SIG-M5 treated with dmso at 0.1 percent for 504 hours (cell line): ENCODE data around the gene ADAM12.

ENCODE experiments used
- DNase-seq: peaks from one replicate; lab custom pipeline; 2025; ENCODE audit not compliant: unreplicated experiment; lab: John Stamatoyannopoulos, UW

Gene ADAM12

DNA sequence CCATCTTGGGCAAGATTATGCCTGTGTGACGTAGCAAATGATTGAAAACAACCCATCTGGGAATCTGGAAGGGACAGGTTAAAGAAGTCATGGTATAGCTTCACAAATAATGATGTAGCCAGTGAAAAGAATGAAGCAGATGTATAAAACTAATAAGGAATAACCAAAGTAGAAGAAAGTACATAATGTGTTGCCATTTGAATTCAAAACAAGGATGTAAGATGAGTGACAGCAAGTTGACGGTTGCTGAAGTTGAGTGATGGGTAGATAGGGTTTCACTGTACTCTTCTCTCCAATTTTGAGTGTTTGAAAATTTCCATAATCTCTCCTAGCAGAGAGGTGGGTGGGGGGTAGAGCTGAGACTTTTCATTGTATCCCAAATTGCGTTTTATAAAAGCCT is 358.3 kb downstream of the ADAM12 start:
- DNase-seq, result no peak

GRCh38 chr10:126027692-126028091 is 360.6 kb downstream of the ADAM12 start:
- no peak for DNase-seq

DNA sequence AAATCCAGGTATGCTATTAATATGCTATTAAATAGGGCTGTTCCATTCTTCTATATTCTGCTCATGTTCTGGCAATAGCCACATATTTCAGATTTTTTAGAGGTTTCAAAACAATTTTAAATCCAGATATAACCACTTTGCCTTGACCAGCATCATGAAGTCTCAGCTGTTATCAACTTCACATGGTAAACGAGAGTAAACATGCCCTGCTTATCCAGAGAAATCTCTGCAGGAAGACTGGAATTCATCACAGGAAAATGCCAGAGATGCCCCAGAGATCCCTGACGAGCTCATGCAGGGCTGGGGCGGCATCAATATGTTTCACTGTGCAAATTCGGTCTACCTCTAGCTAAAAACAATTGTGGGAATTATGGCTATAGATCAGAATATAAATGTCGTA is 365.4 kb downstream of the ADAM12 start:
- no peak for DNase-seq

DNA sequence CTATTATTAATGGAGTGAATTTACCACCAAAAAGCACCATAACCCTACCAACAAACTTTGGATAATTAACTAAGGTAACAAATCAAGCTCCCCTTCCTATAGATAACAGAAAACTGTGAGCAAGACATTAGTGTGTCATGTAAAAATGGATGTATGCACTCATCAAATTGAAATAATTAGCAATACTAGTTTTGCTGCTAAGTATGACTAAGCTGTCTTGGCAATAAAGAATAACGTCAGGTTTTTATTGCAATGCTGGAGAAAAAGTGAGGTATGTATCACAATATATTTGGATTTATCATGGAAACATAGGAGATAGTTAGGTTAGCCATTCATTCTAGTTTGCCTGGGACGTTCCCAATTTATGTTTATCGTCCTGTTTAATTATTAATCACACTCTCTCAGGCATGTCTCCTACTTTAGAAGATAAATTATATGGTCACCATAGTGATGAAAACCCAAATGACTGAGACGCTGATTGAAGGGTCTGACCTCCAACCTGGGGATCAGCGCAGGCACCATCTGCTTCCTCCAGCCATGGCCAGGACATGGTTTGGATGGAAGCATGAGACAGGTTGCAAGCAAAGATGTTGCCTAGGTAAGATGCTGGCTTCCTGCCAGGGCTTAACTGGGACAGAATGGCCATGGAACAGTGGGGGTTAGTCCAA is 366.3 kb downstream of the ADAM12 start:
- no peak for DNase-seq

DNA sequence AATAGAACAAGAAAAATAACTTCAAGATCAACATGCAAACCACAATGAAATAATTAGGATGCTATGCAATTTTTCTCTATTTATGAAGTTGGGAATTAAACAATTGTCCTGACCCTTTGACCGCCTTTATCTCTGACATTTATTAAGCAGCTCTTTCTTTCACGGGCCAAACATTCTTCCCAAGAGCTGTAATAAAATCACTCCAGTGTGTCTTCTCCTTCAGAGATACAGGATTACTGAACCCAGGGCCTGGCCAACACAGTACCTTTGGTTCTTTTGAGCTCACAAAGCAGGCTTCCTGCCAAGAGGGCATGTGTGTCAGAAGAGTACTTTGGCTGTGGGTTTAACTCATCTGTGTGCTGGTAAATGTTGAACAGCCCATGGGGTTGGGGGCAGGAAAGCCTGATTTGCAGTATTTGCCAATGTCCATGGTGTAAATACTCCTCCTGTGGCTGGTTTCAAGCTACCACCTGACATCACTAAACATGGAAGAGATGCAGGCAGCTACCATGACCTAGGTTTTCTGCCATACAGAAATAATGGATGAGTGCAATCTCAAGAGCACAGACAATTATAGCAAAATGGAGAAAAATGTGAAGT is 370.2 kb downstream of the ADAM12 start:
- no peak for DNase-seq

GRCh38 chr10:126016882-126017281 is 371.4 kb downstream of the ADAM12 start:
- no peak for DNase-seq

GRCh38 chr10:126016156-126016805 is 372.0 kb downstream of the ADAM12 start:
- no peak for DNase-seq

GRCh38 chr10:126015413-126015812 is 372.9 kb downstream of the ADAM12 start:
- DNase-seq, result no peak

- DNase-seq, result no peak
Observed at GRCh38 chr10:126014309-126014708, 374.0 kb downstream of the ADAM12 start.

DNA sequence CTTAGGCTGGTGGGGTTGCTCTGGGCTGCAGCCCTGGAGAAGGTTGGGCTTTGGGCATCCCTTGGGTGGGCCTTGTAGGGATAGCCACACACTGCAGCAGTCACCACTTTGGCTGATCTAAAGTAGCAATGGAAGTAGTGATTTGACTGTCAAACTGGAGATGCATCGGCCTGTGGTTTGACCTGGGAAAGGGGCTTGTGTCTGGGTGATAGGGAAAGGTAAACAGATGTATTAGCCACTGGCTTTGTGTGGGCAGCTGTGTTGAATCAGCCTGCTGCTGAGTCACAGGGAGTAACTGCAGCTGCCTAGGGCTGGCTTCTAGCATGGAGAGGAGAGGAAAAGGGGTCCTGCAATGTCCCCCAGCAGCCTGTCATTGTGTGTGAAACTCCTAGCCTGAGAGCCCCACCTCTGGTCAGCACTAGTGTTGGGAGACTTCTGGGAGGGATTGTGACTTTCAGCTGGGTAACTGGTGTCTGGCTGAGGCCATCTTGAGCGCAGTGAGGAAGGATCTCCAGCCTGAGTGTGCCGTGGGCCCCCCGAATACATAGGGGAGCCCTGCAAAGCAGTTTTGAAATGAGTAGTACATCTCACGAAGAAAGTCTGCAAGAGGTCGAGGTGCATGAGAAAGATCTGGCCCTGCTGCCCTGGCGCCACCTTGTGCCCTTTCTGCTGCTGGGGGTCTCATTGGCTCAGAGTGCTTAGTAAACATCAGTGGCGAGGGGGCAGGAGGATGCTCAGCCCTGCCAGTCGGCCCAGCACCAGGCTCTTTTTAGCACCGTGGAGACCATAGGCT is 374.6 kb downstream of the ADAM12 start:
- no peak for DNase-seq

- no peak for DNase-seq
Observed at GRCh38 chr10:126012485-126012884, 375.8 kb downstream of the ADAM12 start.

DNA sequence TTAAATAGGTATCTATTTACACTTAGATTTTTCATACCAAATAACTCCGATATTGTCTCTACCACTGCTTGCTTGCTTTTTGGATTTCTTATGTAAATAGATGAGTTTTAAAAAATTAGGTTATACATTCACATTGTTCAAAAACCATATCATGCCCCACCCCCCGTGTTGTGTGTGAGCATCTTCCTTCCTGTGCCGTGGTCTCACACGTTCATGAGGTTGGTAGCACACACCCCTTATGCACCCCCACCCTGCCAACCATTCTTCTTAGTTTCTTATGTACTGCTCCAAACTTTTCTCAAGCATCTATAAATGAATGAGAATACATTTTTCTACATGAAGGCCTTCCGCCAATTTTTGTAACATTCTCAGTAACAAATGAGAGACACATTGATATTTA is 376.3 kb downstream of the ADAM12 start:
- DNase-seq, result no peak

- no peak for DNase-seq
Observed at GRCh38 chr10:126009650-126010049, 378.6 kb downstream of the ADAM12 start.

- DNase-seq, result no peak
Observed at GRCh38 chr10:126006906-126007305, 381.4 kb downstream of the ADAM12 start.

DNA sequence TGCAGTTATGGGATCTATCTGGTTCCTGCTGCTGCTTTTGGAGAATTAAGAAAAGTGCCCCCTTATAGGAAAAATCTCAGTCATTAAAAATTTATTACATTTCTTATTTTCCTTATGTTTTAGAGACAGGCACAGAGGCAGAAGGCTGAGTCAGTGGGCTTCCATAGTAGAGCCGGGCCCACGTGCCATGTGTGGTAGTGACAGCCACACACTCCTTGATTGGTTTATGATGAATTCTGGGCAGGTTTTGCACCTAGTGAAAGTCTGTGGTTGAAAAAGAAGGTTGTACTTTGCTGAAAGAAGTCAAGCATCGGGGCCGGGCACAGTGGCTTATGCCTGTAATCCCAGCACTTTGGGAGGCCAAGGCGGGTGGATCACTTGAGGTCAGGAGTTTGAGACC is 382.0 kb downstream of the ADAM12 start:
- no peak for DNase-seq

DNA sequence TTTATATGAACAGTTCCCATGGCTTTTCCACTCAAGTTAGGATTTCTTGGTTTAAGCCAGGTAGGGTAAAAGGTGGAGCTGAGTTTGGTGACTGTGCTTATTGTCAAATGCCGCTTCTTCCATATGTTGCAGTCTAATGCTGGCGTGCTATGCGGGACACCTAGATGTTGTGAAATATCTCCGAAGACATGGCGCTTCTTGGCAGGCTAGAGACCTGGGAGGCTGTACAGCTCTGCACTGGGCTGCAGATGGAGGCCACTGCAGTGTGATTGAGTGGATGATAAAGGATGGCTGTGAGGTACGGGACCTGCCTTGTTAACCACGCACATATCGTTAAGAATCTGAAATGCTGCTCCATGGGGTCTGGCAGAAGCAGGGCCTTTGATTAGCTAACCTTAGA is 383.5 kb downstream of the ADAM12 start:
- no peak for DNase-seq

DNA sequence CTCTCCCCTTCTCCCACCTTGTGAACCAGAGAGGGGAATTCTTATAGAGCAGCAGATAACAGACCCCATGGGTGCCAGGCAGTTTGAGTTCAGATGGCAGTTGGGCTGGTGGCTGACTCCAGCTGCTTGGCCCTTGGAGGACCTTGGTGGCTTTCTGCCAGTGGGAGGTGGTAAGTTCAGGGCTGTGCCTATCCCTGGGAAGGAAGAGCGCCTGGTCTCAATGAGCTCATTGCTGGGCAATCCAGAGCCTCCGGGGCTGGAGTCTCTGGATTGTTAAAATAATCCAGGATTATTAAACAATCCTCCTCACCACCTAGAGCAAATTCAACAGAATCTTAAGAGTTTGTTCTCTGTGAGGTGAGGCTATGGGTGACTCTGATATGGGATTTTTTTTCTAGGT is 386.7 kb downstream of the ADAM12 start:
- DNase-seq, result no peak

DNA sequence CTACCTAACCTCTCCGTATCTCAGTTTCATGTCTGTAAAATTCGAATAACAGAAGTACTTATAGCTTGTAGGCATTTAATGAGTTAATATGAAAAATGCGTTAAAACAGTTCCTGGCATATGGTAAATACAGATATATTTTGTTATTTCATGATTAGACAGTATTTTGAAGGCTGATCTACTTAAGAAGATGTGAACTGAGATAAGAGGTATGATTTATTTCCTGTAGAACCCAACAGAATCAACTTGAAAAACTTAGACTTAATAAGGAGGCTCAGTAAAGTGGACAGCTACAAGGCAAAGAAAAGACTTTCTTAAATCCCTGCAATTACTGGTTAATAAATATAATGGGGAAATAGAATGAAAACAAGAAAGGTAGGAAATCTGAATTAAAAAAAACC is 388.6 kb downstream of the ADAM12 start:
- DNase-seq, result no peak

DNA sequence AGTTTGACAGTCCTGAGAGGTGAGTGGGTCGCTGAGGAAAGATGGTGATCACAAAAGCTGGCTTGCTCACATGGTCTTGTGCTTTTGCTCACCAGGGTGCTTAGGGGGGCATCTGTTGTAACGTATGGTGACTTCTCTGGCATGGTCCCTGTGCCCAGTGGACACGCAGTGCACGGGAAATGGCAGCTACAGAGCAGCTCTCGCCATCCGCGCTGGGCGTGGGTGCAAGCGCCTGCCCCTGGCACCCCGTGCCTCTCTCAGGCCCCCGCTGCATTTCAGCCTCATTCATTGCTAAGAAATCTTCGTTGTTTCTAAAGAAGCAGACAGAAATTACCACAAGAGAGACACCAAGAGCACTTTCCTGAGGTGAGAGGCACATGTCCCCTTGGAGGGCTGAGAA is 390.7 kb downstream of the ADAM12 start:
- no peak for DNase-seq

GRCh38 chr10:125995726-125996304 is 392.5 kb downstream of the ADAM12 start:
- DNase-seq, result no peak

DNA sequence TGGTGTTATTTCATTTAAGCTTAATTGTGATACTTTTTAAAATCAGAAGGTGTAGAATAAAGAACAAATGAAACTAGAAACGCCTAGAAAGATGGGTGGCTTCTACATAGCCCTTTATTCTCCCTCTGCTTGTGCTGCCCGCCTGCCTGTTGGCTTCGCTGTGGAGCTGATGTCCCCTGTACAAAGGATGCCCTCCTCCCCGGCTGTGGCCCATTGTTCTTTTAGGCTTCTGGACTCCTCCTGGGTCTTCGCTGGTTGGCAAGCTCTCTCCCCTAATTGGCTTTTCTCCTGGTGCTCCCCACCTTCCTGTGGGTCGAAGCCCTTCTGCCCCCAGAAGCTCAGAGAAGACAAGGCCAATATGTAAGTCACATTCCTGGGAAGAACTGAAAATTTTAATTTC is 393.7 kb downstream of the ADAM12 start:
- DNase-seq, result no peak
